Stimulated activated CD8-positive, alpha-beta memory T cell treated with anti-CD3 and anti-CD28 coated beads, Interleukin-2, amount 100 ng/mL, for 1 hour (primary cell): ENCODE data around the gene CDH13.

Source experiments
- DNase-seq, 2 donors: peaks; one replicate each; pipeline ENCODE4 v3.0.0-alpha.2; 2020; ENCODE audit warnings: low read depth in 2 of 2

CDH13 gene

GRCh38 chr16:83746611-83747010 is 1119.8 kb downstream of the CDH13 start:
- no peak for DNase-seq

- DNase-seq: no peak
Observed at GRCh38 chr16:83747936-83748335, 1121.2 kb downstream of the CDH13 start.

GRCh38 chr16:83755391-83755790 is 1128.6 kb downstream of the CDH13 start:
- no peak for DNase-seq

DNA sequence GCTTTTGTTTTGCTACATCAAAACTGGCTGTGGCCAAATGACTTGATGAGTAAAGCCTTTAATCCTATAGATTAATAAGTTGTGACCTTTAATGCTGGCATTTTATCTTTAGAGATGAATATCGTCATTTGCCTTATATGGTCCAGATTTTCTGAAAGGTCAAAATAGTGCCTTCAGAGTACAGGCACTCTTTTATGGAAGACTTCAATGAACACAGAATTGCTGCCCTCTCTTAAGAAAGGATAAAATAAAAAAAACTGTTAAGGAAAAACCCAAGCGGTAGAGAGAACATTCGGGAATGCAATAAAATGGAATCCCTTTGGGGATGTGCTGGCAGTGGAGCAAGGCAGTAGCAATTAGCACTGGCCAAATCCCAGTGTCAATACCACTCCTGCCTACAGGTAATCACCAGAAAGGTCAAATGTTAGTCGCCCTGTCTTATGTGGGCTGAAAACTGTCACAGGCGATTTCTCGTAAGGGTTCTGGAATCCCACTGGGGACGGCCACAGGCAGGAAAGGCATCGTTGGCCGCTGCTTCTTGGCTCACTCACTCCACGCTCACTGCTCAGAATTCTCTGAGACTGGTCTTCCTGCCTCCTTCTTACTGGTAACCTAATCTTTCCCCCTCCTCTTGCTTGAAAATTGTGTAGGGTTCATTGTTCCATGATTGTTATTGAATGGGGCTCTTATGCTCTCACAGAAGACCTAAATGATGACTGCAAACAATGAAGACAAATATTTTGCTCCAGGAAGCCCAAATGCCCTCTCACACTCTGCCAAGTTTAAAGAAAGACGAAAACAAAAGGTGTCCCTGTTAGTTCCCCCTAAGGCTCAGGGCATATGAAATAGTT is 1135.6 kb downstream of the CDH13 start:
- no peak for DNase-seq

DNA sequence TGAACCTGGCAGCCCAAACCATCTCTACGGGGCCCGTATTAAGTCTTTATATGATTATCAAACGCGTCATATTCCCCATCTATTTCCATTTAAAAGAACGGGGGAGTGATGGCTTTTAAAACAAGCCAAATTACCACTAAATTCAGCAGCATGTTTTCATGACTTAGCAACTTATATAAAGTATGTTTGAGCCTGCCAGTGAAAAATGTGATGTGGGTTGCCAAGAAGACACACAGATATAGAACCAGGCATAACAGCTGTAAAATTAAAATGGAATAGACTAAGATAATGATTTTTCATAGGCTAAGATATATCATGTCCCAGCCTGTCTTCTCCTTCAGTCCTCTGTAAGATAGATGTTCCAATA is 1136.2 kb downstream of the CDH13 start:
- no peak for DNase-seq

DNA sequence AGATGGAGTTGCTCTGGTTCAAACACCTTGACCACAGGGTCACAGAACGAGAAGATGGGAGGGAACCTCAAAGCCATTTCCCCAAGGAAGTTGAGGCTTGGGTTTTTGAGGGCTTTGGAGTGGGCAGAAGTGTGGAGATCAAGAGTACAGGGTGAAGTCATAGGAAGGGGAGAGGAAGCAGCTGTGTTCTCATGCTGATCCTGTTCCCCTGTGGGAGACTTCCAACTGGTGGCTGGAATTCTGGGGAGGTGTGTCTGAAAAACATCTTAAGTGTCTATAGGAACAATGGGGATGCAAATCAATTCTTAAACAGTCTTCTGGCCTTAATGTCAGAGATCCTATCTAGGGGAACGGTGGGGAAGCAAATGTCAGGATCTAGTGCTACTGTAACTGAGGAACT is 1142.2 kb downstream of the CDH13 start:
- no peak for DNase-seq

- no peak for DNase-seq
Observed at GRCh38 chr16:83769397-83770008, 1142.7 kb downstream of the CDH13 start.

GRCh38 chr16:83771306-83771942 is 1144.7 kb downstream of the CDH13 start:
- DNase-seq: no peak

DNA sequence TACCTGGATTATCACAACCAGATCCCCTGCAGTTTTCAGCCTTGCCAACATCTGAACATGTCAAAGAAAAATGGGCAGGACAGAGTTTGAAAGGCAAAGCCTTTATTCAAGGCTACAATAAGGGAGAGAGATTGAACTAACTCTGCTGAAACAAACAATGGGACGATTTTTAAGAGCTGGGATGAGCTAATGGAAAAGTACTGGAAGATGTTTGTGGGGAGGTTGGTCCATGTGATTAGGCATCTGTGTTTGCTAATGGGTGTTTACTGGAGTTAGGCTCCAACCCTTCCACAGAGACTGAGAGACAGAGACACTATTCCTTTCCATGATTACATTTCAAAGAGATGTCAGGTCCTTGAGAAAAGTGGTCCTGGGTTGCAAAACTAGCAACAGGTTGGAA is 1146.0 kb downstream of the CDH13 start:
- no peak for DNase-seq

- DNase-seq: no peak
Observed at GRCh38 chr16:83774066-83774465, 1147.3 kb downstream of the CDH13 start.

- no peak for DNase-seq
Observed at GRCh38 chr16:83776944-83777343, 1150.2 kb downstream of the CDH13 start.

GRCh38 chr16:83779886-83780285 is 1153.1 kb downstream of the CDH13 start:
- no peak for DNase-seq

DNA sequence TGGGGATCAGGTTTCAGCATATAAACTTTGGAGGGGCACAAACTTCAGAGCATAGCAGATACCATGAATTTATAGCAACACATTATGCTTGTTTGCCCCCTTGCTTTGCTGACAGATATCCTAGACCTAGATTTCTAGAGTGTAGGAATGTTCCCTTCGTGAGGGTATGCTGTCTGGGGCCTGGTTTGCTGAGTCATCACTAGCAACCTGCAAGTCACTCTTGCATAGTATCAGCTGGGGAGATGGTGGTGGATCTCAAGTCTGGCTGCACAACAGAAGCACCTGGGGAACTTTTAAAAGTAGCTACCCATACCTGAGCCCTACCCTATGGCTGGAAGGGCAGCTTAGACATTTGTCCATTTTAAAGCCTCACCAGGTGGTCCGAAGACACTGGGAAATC is 1158.7 kb downstream of the CDH13 start:
- DNase-seq: no peak

GRCh38 chr16:83789642-83790401 is 1163.1 kb downstream of the CDH13 start:
- no peak for DNase-seq

GRCh38 chr16:83791916-83792315 is 1165.1 kb downstream of the CDH13 start:
- DNase-seq: no peak

GRCh38 chr16:83792391-83792790 is 1165.6 kb downstream of the CDH13 start:
- DNase-seq: no peak

- DNase-seq: no peak
Observed at GRCh38 chr16:83793179-83793578, 1166.4 kb downstream of the CDH13 start.

DNA sequence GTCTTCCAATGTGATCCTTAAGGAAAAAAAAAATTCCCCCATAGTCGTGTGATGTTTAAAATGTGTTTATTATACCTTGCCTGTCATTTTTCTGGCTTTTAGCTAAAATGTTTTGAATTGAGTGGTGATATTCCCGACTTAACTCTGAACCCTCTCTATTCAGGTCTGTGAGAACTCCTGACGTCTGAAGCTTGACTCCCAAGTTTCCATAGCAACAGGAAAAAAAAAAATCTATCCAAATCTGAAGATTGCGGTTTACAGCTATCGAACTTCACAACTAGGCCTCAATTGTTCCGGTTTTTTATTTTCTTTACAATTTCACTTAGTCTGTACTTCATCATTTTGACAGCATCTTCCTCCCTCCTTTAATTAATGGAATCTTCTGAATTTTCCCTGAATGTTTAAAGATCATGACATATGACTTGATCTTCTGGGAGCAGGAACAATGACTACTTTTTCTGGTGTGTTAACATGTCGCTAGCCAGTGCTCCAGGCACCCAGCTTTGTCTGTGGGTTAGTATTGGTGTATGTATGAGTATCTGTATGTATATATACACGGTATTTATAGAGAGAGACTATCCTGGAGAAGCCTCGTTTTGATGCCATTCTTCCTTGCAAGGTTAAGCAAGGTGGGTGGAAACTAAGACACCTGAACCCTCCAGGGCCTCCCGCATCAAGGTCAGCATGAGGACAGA is 1168.2 kb downstream of the CDH13 start:
- no peak for DNase-seq

DNA sequence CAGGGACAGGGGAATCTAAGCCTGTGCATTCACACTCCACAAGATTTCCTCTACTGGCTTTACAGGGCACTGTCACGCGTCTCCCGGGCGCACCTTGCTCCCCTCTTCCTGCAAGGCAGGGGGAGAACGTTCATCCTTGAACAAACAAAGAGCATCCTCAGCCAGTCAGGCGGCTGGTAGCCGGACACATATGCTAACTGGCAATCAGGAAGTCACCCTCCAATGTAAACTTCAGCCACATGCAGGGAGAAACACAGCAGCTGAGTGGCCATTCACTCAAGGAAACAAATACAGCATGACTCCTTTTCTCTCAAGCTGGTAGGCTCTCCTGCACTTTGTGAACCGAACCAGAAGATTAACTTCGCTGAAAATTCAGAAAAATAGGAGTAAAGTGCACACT is 1170.2 kb downstream of the CDH13 start:
- no peak for DNase-seq

- DNase-seq: no peak
Observed at GRCh38 chr16:83799336-83799735, 1172.6 kb downstream of the CDH13 start.

DNA sequence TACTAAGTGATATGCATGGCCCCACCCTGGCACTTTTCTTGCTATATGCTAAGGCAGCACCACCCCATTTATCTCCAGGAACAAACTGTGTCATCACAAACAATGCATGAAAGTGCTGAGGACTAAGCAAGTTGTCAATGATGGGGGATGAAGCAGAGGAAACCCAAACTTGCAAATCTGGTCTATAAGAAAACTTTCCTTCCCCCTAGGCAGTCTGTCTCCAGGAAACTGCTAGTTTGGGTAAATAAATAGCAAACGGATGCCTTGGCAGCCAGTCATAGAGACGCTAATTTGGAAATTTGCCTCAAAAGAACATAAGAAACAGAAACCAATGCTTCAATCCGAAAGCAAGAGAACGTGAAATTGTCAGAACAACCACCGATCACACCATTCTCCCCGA is 1175.4 kb downstream of the CDH13 start:
- DNase-seq: no peak
